ENCODE results near the gene RFC4.
"Not testable (repeated sequence)": the region's sequence is repeated elsewhere in the genome, so short reads cannot be mapped to it uniquely, and the experiment has no call there.

The RFC4 gene

GRCh38 chr3:186806089-186807055, at the start of gene RFC4:
Gene RFC4, minus strand, starts transcription at chr3:186806482. Its CDS starts 1,769 bp downstream, at chr3:186804713.
- peak within 1 kb of the TSS; percentile 75 for H3K4me3 ChIP-seq (ENCODE audit: low read depth, low read length)
- DNase-seq (ENCODE audit: low read depth), result no peak

GRCh38 chr3:186854954-186855353, 48.7 kb upstream of the RFC4 start:
- no peak for DNase-seq (ENCODE audit: low read depth)
- H3K4me3 ChIP-seq (ENCODE audit: low read depth, low read length), result no peak overlapping the region

GRCh38 chr3:186854146-186854545, 47.9 kb upstream of the RFC4 start:
- no peak for DNase-seq (ENCODE audit: low read depth)
- no peak overlapping the region for H3K4me3 ChIP-seq (ENCODE audit: low read depth, low read length)

- H3K4me3 ChIP-seq (ENCODE audit: low read depth, low read length), result no peak overlapping the region
- DNase-seq (ENCODE audit: low read depth), result no peak
Observed at GRCh38 chr3:186852994-186853393, 46.7 kb upstream of the RFC4 start.

GRCh38 chr3:186851835-186852234, 45.6 kb upstream of the RFC4 start:
- H3K4me3 ChIP-seq (ENCODE audit: low read depth, low read length); DNase-seq (ENCODE audit: low read depth): not testable (repeated sequence)

GRCh38 chr3:186849374-186849975, 43.2 kb upstream of the RFC4 start:
- H3K4me3 ChIP-seq (ENCODE audit: low read depth, low read length), result no peak overlapping the region
- peak; percentile 10 for DNase-seq (ENCODE audit: low read depth)

GRCh38 chr3:186847437-186847836, 41.2 kb upstream of the RFC4 start:
- no peak overlapping the region for H3K4me3 ChIP-seq (ENCODE audit: low read depth, low read length)
- no peak for DNase-seq (ENCODE audit: low read depth)

- no peak overlapping the region for H3K4me3 ChIP-seq (ENCODE audit: low read depth, low read length)
- DNase-seq (ENCODE audit: low read depth), result no peak
Observed at GRCh38 chr3:186845756-186846155, 39.5 kb upstream of the RFC4 start.

- H3K4me3 ChIP-seq (ENCODE audit: low read depth, low read length), result no peak overlapping the region
- DNase-seq (ENCODE audit: low read depth), result no peak
Observed at GRCh38 chr3:186844908-186845307, 38.6 kb upstream of the RFC4 start.

- DNase-seq (ENCODE audit: low read depth), result no peak
- no peak overlapping the region for H3K4me3 ChIP-seq (ENCODE audit: low read depth, low read length)
Observed at GRCh38 chr3:186843039-186843432, 36.8 kb upstream of the RFC4 start.

GRCh38 chr3:186842426-186843038, 36.2 kb upstream of the RFC4 start, which contains the start of gene ADIPOQ:
Gene ADIPOQ, plus strand, starts transcription at chr3:186842710. Its CDS starts 10,349 bp downstream, at chr3:186853059.
- no peak for DNase-seq (ENCODE audit: low read depth)
- no peak within 1 kb of the TSS for H3K4me3 ChIP-seq (ENCODE audit: low read depth, low read length)

GRCh38 chr3:186841620-186842019, 35.3 kb upstream of the RFC4 start:
- DNase-seq (ENCODE audit: low read depth), result no peak
- no peak overlapping the region for H3K4me3 ChIP-seq (ENCODE audit: low read depth, low read length)

- DNase-seq (ENCODE audit: low read depth), result peak; percentile 35
- H3K4me3 ChIP-seq (ENCODE audit: low read depth, low read length), result no peak overlapping the region
Observed at GRCh38 chr3:186839874-186840641, 33.8 kb upstream of the RFC4 start.

- no peak overlapping the region for H3K4me3 ChIP-seq (ENCODE audit: low read depth, low read length)
- DNase-seq (ENCODE audit: low read depth), result no peak
Observed at GRCh38 chr3:186832276-186832675, 26.0 kb upstream of the RFC4 start.

- no peak for DNase-seq (ENCODE audit: low read depth)
- H3K4me3 ChIP-seq (ENCODE audit: low read depth, low read length), result no peak overlapping the region
Observed at GRCh38 chr3:186831798-186832197, 25.5 kb upstream of the RFC4 start.

- H3K4me3 ChIP-seq (ENCODE audit: low read depth, low read length), result no peak overlapping the region
- no peak for DNase-seq (ENCODE audit: low read depth)
Observed at GRCh38 chr3:186828340-186828739, 22.1 kb upstream of the RFC4 start.

- DNase-seq (ENCODE audit: low read depth), result no peak
- peak overlapping the region; percentile 70 for H3K4me3 ChIP-seq (ENCODE audit: low read depth, low read length)
Observed at GRCh38 chr3:186826976-186827857, 20.9 kb upstream of the RFC4 start.

GRCh38 chr3:186826410-186826975, 20.2 kb upstream of the RFC4 start:
- H3K4me3 ChIP-seq (ENCODE audit: low read depth, low read length), result peak overlapping the region; percentile 70
- DNase-seq (ENCODE audit: low read depth), result no peak

Measured in skeletal muscle cell (primary cell).